IPS-11a (cell line): ENCODE data around the gene MUCL1.

Experiments
- H3K4me3 ChIP-seq: one replicate; pipeline ENCODE4 v1.5.1; 2013; ENCODE audit warnings: low read depth, low read length, control low read depth

MUCL1 gene

GRCh38 chr12:54891717-54892478, 37.6 kb downstream of the MUCL1 start:
- no peak overlapping the region for H3K4me3 ChIP-seq
